Stromal cell of bone marrow (primary cell): Measurements from ENCODE around the gene ZNF2.
"Not testable (repeated sequence)": the region's sequence is repeated elsewhere in the genome, so short reads cannot be mapped to it uniquely, and the experiment has no call there.

Experiments used
- DNase-seq: peaks from one replicate; pipeline ENCODE4 v3.0.0-alpha.2; 2012; ENCODE audit warnings: low read depth

The ZNF2 gene

DNA sequence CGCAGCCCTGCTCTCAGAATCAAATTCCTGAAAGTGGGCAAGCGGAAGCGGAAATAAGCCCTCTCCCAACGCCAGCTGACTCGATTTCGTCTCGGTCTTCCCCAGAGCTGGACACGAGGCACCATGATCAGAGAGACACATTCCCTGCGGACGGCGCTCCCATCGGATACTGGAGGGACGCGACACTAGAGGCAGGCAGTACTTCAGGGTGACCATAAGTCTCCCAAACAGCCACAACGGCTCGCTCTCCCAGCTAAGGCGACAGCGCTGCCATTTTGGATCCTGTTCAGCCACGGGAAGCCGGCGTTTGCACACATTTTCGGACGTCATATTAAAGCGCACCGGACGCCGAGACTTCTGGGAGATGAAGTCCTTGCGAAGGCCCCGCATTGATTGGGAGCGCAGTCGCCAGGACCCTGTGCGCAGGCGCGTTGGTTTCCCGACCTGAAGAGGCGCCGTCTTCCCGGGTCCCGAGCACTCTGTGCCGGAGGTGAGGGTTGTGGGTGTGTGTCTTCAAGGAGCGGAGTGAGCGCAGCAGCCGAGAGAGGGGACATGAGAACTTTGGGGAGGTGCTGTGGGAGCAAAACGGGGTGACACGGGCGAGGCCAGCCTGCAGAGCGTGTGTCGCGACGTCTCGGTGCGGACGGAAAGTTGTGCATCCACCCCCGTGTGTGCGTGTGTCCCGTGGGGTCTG, at the start of gene ZNF2:
Gene ZNF2 (plus strand): TSS at position 439 of the 694 bp plus-strand sequence. CDS start 10,418 bp downstream, outside the sequence.
- DNase-seq, result peak; percentile 96

DNA sequence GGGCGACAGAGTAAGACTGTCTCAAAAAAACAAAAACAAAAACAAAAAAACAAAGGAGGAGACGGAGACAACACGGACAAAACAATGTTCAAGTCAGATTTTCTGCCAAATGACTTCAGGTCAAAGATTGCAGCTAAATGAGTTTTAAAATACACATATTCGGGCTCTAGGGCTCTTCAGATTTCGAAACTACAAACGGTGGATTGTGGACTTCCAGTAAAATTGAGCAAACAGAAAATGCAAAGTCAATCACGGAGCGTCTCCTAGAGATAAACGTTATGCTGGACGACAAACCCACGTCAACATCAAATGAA, 44.6 kb upstream of the ZNF2 start:
- DNase-seq, result no peak

DNA sequence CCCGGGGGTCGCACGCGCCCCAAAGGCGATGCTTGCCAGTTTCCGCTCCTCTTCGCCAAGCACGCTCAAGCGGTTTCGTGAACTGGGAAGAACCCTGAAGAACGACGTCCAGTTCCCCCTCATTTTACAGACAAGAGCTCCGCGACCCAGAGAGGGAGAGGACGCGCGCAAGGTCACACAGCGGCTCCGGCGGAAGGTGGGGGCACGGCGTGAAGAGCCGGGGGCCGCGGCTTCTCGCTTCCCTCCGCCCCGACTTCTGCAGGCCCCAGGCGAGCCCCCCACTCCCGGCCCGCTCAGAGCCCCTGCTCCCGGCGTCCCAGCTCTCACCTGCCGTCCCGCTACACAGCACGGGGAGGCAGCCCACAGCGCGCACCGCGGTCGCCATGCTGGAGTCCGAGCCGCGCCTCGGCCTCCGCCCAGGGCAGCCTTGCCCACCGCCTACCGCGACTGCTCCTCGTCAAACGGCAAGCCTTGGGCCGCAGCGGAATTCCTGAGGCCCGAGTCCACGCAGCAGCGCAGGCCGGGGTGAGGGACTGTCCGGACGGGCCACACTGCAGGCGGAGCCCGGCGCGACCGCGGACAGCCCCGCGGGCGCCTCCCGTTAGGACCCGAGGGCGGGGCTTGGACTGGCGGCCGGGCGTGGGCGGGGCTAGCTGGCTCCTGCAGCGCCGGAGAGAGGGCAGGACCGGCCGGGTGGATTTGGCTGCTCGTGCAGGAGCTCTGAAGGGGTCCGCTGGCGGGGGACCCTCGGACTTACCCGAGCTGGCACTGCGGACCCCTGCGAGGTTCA, 44.0 kb upstream of the ZNF2 start, which contains the start of gene MRPS5:
Gene MRPS5 (minus strand): TSS at position 402 of the 790 bp plus-strand sequence. CDS start 17 bp downstream, at position 385.
- peak; percentile 48 for DNase-seq

DNA sequence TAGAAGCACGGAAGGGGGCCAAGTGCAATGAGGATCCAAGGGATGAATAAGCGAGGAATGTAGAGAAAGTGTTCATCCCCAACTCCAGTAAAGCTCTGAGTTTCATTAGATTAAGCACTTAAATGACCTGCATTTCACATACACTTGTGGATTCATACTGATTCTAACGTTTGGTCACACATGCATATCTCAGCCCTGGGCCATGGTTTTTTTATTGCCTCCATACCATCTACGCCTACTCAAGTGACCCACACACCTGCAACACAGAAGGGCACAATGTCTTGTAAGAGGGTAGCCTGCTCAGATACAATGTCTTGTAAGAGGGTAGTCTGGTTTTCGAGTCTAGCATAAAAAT, 43.4 kb upstream of the ZNF2 start:
- no peak for DNase-seq

DNA sequence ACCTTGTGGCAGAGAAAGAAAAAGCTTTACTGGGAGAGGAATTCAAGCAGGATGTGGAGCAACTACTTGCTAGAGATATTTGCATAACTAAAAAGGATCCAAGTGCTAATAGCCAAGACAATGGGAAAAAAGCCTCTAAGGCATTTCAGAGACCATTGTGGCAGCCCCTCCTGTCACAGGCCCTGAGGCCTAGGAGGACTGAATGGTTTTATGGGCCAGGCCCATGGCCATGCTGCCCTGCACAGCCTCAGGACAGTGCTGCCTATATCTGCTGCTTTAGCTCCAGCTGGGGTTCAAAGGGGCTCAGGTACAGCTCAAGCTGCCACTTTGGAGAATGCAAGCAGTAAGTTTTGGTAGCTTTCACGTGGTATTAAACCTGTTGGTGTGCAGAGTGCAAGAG, 26.9 kb upstream of the ZNF2 start:
- DNase-seq, result no peak

DNA sequence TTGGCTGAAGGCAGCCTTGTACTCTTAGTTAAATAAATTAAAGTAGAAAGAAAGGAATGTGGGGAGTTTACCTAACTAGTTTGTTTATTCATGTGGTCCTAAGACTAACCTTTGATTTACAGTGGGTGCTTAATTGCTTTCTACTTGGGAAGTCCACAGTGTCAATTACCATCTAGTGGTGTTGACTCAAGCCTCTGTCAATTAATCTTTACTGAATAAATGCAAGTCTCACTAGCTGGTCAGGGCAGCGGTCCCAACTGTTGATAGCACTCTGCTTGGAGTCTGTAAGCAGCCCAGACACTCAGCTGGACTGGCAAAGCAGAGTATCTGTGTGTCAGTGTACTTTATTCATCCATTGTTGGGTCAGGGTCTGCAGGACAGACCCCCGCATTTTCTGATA, 21.8 kb upstream of the ZNF2 start:
- DNase-seq, result no peak

DNA sequence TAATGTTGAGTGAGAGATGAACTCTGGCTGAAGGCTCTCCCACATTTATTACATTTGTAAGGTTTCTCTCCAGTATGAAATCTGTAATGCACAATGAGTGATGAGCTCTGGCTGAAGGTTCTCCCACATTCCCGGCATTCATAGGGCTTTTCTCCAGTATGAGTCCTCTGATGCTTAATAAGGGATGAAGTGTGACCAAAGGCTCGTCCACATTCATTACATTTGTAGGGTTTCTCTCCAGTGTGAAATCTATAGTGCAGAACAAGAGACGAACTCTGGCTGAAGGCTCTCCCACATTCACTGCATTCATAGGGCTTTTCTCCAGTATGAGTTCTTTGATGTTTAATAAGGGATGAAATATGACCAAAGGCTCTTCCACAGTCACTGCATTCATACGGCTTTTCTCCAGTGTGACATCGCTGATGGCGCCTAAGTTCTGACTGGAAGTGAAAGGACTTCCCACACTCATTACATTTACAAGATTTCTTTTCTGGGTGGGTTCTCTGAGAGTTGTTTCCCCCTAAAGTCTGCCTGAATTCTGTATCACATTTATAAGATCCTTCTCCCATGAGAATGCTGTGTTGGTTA, 16.1 kb upstream of the ZNF2 start:
- no peak for DNase-seq

DNA sequence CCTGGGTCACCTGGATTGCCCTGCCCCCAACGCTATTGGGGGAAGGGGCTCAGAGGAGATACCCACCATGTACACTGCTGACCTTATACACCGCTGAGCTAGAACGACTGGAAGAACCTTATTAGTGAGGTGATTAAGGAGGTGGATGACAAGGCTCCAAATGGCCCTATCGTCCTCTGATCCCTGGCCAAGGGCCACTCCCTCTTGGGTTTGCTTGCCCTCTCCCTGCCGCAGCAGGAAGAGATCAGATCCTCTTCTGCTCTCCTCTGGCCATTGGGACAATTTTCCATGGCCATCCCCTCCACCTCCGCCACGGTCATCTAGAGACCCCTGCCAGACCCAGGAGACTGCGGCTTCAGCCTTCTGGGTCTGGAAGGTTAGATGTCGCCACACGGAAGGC, 7.2 kb upstream of the ZNF2 start:
- DNase-seq, result no peak

DNA sequence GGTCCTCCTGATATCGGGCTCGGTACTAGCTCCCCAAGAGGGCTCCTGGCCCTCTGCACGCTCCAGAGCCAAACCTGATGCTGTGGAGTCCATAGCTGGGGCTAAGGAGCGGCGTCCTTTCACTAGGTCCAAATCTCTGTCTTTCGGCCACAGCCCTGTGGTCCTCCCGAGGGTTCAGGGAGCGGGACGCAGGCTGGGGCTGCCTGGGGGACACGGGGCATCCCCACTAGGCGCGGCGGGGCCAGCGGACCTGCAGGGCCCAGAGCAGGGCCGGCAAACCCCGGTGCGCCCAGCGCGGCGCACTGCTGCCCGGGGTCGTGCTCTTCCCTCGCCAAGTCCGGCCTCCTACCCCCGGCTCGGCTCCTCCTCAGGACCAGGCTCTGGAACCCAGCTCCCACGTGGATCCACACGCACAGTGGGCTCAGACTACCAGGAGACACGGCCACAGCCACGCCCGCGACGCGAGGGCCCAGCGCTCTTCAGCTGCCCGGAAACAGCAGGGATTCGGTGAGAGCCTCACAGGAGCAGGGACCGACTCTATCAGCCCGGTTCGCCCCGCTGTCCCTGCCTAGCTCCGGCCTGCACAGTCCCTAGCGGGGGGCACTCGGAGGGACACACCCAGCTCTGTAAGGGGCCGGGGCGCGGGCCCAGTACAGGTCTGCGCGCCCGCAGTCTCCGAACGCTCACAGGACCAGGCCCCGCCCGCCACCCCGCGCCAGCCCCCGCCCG, 6.6 kb upstream of the ZNF2 start:
- no peak for DNase-seq

DNA sequence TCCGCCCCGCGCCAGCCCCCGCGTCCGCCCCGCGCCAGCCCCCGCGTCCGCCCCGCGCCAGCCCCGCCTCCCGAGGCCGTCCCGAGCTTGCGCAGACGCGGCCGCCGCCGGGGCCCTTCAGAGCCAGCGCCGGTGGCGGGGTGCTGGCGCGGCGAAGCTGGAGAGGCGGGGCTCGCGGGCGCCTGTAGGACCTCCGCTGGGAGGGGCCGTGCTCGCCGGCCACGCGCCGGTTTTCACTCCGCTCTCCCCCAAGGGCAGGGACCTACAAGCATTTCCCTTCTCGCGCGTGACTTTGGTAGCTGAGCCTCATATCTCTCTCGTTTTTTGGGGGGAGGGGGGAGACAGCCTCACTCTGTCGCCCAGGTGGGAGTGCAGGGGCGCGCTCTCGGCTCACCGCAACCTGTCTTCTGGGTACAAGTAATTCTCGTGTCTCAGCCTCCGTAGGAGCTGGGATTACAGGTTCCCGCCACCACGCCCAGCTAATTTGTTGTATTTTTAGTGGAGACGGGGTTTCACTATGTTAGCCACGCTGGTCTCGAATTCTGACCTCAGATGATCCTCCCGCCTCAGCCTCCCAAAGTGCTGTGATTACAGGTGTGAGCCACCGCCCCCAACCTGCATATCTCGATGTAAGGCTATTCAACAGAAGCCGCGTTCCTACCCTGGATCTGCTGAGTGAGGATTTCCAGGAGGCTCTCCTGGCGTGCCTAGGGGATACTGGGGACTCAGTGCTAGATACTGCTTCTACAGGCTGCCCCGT, 5.7 kb upstream of the ZNF2 start, which contains the start of gene ZNF514:
Gene ZNF514 (minus strand): TSS at position 159 of the 760 bp plus-strand sequence. CDS start 6,595 bp downstream, outside the sequence.
- peak; percentile 41 for DNase-seq

DNA sequence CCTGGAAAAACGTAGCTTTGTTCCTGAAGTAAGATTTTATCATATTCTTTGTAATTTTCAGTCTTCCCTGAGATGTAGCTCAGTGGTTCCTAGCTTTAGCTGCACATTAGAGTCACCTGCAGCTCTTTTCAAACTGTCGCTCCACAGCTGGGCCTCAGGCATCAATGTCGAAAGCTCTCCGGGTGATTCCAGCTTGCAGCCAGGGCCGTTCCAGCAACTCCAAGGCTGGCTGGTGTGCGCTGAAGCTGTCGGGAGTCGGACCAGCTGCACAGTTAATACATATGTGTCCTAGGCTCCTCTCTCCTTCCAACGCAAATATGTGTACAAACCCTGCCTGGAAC, 609 bp upstream of the ZNF2 start:
- no peak for DNase-seq

DNA sequence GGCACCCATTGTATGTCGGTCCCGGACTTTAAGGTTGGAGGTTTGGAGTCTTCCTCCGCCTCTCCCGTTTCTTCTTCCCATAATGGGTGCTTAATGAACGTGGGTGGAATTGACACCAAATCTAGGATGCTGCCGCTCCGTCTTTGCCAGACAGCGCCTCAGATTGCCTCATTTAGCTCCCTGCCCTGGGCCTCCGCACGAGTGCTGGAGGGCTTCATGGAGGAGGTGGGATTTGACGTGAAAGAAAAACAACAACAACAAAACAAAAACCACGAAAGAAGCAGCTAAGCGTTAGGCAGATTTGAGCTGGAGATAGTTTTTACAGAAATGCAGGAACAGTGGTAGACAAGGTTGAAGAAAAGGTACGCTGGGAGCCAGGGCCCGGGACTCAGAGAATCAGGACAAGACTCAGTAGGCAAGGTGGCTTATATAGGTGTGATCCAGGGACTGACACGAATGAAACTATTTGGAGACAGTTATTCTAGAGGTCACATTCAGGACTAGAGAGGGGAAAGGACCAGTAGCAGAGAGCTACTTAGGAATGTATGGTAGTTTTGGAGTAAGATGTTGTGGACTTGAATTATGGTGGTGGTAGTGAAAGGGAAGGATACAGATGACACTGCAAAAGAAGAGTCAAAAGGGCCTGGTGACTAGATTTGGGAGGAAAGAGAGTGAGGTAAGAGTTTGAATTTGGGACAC, 605 bp downstream of the ZNF2 start:
- no peak for DNase-seq

DNA sequence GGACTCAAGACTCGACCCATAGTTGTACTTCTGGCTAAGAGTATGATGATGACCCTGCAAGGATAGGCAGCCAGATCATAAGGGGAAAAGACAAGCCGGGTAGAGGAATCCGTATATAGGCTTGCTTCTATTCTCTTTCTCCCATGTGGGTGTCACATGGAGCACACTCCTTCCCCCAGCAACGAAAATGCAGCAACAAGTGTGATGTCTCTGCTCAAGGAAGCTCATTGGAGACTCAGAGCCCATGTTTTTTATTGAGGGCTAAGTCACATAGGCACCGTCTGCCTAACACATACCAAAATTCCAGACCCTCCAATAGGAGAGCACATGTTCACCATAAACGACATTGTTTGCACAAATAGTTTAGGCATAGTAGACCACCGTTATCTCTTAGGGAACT, 6.3 kb downstream of the ZNF2 start:
- no peak for DNase-seq

DNA sequence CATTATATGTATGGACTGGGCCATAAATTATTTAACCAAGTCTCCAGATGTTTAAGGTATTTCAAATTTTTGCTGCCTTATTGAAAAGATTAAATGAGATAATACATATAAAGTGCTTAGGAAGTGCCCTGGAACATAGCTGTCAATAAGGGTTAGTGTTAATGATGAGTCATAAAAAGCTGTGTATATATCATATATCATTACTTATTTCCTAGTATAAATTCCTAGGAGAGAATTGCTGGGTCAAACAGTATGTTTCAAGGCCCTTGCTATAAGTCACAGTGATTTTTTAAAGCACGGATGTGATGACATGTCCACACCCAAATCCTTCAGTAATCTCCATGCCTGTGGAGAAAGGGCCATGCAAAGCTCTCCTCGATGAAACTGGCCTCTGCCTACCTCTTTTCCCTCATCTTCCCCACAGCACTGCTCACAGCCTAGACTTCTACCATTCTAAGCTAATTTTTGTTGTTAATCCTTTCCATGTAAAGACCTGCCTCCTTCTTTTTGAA, 8.5 kb downstream of the ZNF2 start:
- DNase-seq, result no peak

DNA sequence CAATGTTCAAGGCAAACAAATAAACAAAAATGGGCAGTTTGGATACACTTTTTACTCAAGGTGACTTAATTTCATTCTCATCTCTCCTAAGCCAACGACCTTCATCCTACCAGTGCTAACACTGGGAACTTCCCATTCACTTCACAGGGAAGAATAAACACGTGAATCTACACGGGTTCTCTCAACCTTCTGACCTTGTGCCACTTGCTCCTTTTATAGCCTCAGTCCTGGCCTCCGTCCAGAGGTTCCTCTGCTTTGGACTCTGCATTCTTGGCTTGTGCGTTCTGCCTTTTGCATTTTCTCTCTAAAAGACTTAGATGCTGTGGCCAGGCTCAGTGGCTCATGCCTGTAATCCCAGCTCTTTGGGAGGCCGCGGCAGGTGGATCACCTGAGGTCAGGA, 13.8 kb downstream of the ZNF2 start:
- DNase-seq, result no peak

DNA sequence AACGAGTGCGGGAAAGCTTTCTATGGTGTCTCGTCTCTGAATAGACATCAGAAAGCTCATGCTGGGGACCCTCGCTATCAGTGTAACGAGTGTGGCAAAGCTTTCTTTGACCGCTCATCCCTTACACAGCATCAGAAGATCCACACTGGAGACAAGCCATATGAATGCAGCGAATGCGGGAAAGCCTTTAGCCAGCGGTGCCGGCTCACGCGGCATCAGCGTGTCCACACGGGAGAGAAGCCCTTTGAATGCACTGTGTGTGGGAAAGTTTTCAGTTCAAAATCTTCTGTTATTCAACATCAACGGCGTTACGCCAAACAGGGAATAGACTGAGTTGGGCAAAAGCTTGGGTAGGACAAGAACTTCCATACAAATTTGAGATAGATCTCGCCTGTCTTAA, 16.2 kb downstream of the ZNF2 start:
- DNase-seq, result no peak

DNA sequence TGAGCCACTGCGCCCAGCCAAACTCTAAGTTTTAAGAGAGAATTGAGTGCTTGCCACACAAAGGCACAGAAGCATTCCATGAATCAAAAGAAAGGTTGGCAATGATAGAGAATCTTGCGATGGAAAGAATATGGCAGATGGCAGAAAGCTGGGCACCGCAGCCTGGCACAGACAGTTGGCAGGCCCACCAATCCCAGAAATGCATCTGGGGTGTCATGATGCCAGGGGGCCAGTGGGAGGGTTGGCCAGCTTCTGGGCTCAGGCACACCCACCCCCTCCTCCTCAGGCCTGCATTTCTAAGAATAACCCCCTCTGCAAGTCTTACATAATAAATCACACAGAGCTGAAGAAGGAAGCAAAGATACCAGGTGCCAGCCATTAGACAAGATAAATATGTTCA, 19.6 kb downstream of the ZNF2 start:
- no peak for DNase-seq

DNA sequence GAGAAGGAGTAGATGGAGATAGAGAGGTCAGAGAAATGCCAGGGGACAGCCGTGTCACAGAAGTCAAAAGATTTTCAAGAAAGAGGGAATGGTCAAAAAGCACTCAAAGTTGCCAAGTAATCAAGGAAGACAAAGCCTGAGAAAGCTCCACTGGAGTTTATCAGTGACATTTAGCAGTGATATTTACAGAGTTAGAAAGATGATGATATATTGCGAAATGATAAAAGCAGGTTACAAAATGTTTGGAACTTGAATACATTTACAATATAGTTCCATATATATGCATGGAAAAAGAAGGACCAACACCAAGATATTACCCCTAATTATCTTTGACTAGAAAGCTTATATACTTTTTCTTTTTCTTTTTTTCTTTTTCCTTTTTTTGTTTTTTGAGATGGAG, 20.4 kb downstream of the ZNF2 start:
- DNase-seq, result no peak

DNA sequence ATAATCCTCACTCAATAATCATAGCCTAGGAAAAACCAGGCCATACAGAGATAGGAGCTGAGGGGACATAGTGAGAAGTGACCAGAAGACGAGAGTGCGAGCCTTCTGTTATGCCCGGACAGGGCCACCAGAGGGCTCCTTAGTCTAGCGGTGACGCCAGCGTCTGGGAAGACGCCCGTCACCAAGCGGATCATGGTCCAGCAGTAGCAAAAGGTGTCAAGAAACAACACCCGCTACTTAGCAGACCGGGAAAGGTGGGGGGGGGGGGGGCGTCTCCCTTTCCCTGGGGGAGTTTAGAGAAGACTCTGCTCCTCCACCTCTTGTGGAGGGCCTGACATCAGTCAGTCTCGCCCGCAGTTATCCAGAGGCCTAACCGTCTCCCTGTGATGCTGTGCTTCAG, 27.3 kb downstream of the ZNF2 start:
- not testable (repeated sequence) for DNase-seq

DNA sequence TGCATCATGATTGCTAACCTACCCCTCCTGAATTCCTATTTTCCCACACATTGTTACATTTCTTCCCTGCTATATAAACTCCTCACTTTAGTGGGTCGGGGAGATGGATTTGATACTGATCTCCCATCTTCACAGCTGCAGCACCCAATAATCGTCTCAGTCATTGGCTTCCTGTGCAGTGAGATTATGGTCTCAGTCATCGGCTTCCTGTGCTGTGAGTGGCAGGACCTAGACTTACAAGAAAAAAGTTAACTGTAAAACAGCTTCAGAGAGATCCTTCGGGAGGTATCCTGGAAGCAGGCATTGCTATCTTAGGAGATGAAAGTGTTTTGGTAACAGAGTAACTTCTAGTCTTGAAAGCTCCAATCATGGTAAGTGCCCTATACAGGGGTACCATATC, 38.3 kb downstream of the ZNF2 start:
- DNase-seq, result no peak

DNA sequence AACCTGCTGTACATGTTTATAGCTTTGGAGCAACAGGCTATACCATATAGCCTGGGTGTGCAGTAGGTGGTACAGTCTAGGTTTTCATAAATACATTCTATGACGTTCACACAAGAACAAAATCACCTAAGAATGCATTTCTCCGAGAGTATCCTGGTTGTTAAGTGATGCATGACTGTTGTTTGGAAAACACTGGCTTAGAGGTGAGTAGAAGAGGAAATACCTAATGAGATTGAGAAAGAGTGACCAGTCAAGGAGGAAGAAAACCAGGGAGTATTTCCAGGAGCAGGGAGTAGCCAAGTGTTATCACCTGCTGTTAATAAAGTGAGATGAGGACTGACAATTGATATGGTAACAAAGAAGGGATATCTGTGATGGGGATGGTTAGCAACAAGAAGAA, 38.8 kb downstream of the ZNF2 start:
- DNase-seq, result no peak
